GM23248 (cell line): ENCODE measurements around the gene PPIG.

Source experiments
- EZH2 ChIP-seq: fragments of 200-600 bp; sonication (generic); IDR thresholded peaks from 2 replicates; pipeline ENCODE4 v1.6.1; 2018; ENCODE audit warnings: antibody characterized with exemption, mild to moderate bottlenecking; ENCODE audit not compliant: insufficient read depth, poor library complexity, severe bottlenecking
- EZH2phosphoT487 ChIP-seq: fragments of 200-600 bp; sonication (generic); IDR thresholded peaks from 2 replicates; pipeline ENCODE4 v1.6.1; 2018; ENCODE audit warnings: antibody characterized with exemption, moderate library complexity, mild to moderate bottlenecking, low read depth; ENCODE audit not compliant: insufficient read depth

DNA sequence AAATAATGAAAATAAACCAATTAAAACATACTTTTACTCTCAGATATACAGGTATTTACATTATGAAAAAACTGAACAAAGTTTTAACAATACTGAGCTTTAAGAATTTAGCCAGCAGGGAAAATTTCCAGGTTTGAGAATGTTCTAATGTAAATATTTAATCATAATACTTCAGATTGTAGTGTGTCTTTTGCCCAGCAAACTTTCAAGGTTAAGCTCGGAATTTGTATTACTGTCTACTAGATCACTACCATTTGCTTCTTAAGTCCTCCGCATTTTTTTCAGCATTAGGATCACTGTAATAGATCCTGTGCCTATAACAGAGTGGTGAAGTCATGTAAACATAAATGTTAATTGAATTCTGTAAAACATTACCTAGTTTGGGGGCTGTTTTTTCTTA is 57.3 kb downstream of the PPIG start:
- TF ChIP-seq EZH2 (no peak), EZH2phosphoT487 (no peak)
